Lower lobe of right lung (tissue), 2 donors: ENCODE measurements around the gene CEP104. TPM values are rescaled to one million over a fixed set of nuclear protein-coding genes. Genes with fewer than 3 reads are reported as not detected.
"Not testable (repeated sequence)": the region's sequence is repeated elsewhere in the genome, so short reads cannot be mapped to it uniquely, and the experiment has no call there.

ENCODE experiments used
- ATAC-seq, 2 donors: fragments of 200-7000 bp; cut with Tn5 transposase; one replicate each; pipeline ENCODE4 v1.9.1; 2020 to 2022; ENCODE audit warnings: mild to moderate bottlenecking in 2 of 2, moderate library complexity in 2 of 2
- DNase-seq: peaks from one replicate; pipeline ENCODE4 v3.0.0-alpha.2; 2020
- H3K27ac ChIP-seq: fragments of 200-600 bp; one replicate; pipeline ENCODE4 v1.8.0; 2022
- H3K27me3 ChIP-seq: fragments of 200-600 bp; one replicate; pipeline ENCODE4 v1.8.0; 2022; ENCODE audit warnings: low read depth
- H3K36me3 ChIP-seq: fragments of 200-600 bp; one replicate; pipeline ENCODE4 v1.8.0; 2022; ENCODE audit warnings: mild to moderate bottlenecking
- H3K4me1 ChIP-seq: fragments of 200-600 bp; one replicate; pipeline ENCODE4 v1.8.0; 2022
- H3K4me3 ChIP-seq: fragments of 200-600 bp; one replicate; pipeline ENCODE4 v1.8.0; 2022; ENCODE audit warnings: mild to moderate bottlenecking
- H3K9me3 ChIP-seq: fragments of 200-600 bp; one replicate; pipeline ENCODE4 v1.8.0; 2022
- CTCF ChIP-seq: fragments of 200-600 bp; IDR thresholded peaks from one replicate; pipeline ENCODE4 v1.8.0; 2022; ENCODE audit warnings: antibody characterized with exemption, mild to moderate bottlenecking
- intact Hi-C: fragments of 100-400 bp; cut with DNase I; formaldehyde crosslinking; loops from one replicate; pipeline ENCODE4 v1.11.0; 2022
- total RNA-seq: library from RNA; stranded (reverse); fragmentation: NEBNext Ultra II Directional; extraction: Animal tissue kit (Norgen Biotek cat#: 25700); gene quantifications from one replicate; pipeline ENCODE4 v1.2.1, GENCODE V29; 2021
- donor health status: DM: no; HTN: yes; CAD: no; lungs with severe emphysema.

The CEP104 gene
- total RNA-seq, 1 donor from 2014 or later = 53.9 TPM

- ATAC-seq = no peak
- H3K4me3 ChIP-seq = no peak overlapping the region
- no peak for TF ChIP-seq CTCF
- no peak overlapping the region for H3K27ac ChIP-seq
- H3K9me3 ChIP-seq = no peaks in the 10 kb centered on the region
- H3K27me3 ChIP-seq = no peaks in the 10 kb centered on the region
- DNase-seq = no peak
- intact Hi-C loops = no loop called here
- no peaks in the 10 kb centered on the region for H3K36me3 ChIP-seq
- H3K4me1 ChIP-seq = no peaks in the 10 kb centered on the region
Observed at GRCh38 chr1:3803905-3804626, 52.9 kb downstream of the CEP104 start.

- DNase-seq, H3K27ac ChIP-seq, ATAC-seq, H3K36me3 ChIP-seq, intact Hi-C loops, H3K4me3 ChIP-seq, H3K4me1 ChIP-seq, H3K27me3 ChIP-seq, H3K9me3 ChIP-seq: not testable (repeated sequence)
Observed at GRCh38 chr1:3800795-3801194, 56.2 kb downstream of the CEP104 start.

- Histone ChIP-seq H3K27ac (no peak overlapping the region), H3K9me3 (no peaks in the 10 kb centered on the region), H3K4me1 (peaks cover 10% of the 10 kb centered on the region), H3K4me3 (no peak overlapping the region), H3K36me3 (no peaks in the 10 kb centered on the region), H3K27me3 (no peaks in the 10 kb centered on the region)
- no peak for TF ChIP-seq CTCF
- peak; percentile 23 for DNase-seq
- ATAC-seq = no peak
- intact Hi-C loops = no loop called here
Observed at GRCh38 chr1:3799976-3800685, 56.9 kb downstream of the CEP104 start.

- H3K27ac ChIP-seq = peak within 1 kb of the TSS; percentile 80
- no peak for TF ChIP-seq CTCF
- H3K27me3 ChIP-seq = no peaks in the 10 kb centered on the region
- peaks cover 36% of the 10 kb centered on the region for H3K4me1 ChIP-seq
- peaks cover 10% of the 10 kb centered on the region for H3K36me3 ChIP-seq
- peak; percentile 98 for DNase-seq
- ATAC-seq = peak; percentile 100
- peak within 1 kb of the TSS; percentile 72 for H3K4me3 ChIP-seq
- H3K9me3 ChIP-seq = no peaks in the 10 kb centered on the region
- intact Hi-C loops = no loop called here
Observed at GRCh38 chr1:3796215-3797061, 60.6 kb downstream of the CEP104 start, which contains the start of gene LRRC47. Gene LRRC47, minus strand, starts transcription at chr1:3796498. Its CDS starts 22 bp downstream, at chr1:3796476.

- Histone ChIP-seq H3K27ac (peak overlapping the region; percentile 80), H3K9me3 (no peaks in the 10 kb centered on the region), H3K4me3 (peak overlapping the region; percentile 72), H3K4me1 (peaks cover 36% of the 10 kb centered on the region), H3K27me3 (no peaks in the 10 kb centered on the region), H3K36me3 (peaks cover 12% of the 10 kb centered on the region)
- ATAC-seq (no peak), DNase-seq (peak; percentile 48)
- no peak for TF ChIP-seq CTCF
- intact Hi-C loops = no loop called here
Observed at GRCh38 chr1:3795453-3796214, 61.4 kb downstream of the CEP104 start.
